ENCODE data around the gene ST8SIA5. TPM values are rescaled to one million over a fixed set of nuclear protein-coding genes. Genes with fewer than 3 reads are reported as not detected.

ST8SIA5 gene
- total and polyA plus RNA-seq, 9 donors = 0.35 to 1.3 (median 0.52) TPM; not detected in 1

DNA sequence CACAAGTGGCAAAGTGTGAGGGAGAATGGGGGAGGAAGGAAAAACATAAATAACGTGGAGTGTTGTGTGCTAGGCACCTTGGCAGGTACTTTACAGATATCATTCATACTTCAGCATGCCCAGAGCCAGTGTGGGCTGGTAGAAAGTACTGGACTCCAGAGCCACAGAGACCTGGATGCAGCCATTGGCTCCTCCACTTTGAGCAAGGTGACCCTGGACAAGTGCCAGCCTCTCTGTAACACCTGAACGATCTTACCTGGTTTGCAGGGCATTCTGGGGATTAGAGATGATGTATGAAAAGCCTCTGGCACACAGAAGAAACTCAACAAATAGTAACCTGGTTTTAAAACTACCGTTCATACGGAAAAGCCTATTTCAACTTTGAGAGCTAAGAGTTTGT is 106.2 kb downstream of the ST8SIA5 start:
- H3K9me3 ChIP-seq = no peaks in the 10 kb centered on the region
- H3K27ac ChIP-seq = no peak overlapping the region
- no peak overlapping the region for H3K4me3 ChIP-seq
- H3K27me3 ChIP-seq = no peaks in the 10 kb centered on the region
- DNase-seq = no peak
- TF ChIP-seq EP300 (IDR thresholded peaks at IDR 0.05) = no peak
- no peak for TF ChIP-seq POLR2A (IDR thresholded peaks at IDR 0.05)
- TF ChIP-seq, protein P1, sequence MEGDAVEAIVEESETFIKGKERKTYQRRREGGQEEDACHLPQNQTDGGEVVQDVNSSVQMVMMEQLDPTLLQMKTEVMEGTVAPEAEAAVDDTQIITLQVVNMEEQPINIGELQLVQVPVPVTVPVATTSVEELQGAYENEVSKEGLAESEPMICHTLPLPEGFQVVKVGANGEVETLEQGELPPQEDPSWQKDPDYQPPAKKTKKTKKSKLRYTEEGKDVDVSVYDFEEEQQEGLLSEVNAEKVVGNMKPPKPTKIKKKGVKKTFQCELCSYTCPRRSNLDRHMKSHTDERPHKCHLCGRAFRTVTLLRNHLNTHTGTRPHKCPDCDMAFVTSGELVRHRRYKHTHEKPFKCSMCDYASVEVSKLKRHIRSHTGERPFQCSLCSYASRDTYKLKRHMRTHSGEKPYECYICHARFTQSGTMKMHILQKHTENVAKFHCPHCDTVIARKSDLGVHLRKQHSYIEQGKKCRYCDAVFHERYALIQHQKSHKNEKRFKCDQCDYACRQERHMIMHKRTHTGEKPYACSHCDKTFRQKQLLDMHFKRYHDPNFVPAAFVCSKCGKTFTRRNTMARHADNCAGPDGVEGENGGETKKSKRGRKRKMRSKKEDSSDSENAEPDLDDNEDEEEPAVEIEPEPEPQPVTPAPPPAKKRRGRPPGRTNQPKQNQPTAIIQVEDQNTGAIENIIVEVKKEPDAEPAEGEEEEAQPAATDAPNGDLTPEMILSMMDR (IDR thresholded peaks at IDR 0.05) = no peak
- H3K4me1 ChIP-seq (ENCODE audit: insufficient read depth) = no peaks in the 10 kb centered on the region
- intact Hi-C loops (cut with DNase I) = loop anchor here (10.0 kb wide), 4 partner anchors 376 to 506 kb away; a partner anchor contains a TSS
- WGBS, 3 donors = 65 to 72% (median 67%) methylated on average over 4 of the region's 4 CpGs
- H3K36me3 ChIP-seq = no peaks in the 10 kb centered on the region

DNA sequence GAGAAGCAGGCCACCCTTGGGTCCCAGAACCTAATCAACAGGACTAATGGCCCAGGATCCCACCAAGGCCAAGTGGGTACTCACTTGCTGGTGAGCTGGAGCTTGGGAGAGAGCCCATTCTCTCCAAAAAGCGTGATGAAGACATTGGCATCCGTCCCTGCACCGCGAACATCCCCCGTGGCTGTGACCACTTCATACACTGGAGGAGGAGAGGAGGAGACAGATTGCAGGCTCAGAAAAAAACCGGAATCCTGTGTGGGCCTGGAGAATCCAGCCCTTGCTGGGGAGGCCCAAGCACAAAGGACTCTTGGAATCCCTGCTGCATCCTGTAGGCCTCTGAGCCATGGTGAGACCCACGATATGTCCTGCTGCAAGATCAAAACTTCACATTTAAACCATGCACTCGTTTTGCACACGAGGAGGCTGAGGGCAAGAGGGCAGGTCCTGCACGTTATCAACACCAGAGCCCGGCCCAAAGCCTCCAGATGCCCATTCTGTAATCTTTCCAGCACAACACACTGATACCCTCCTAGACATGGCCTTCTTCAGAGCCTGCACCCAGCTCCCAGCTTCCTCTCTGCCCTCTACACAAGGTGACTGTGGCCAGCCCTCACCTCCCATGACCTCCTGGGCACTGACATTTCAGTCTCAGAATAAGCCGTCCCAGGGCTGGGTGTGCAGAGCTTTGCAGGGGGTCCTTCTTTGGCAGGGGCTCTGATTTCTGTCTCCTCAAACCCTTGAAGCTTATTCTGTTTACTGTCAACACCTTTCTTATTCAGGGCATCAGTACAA is 107.6 kb downstream of the ST8SIA5 start:
- no peaks in the 10 kb centered on the region for H3K36me3 ChIP-seq
- no peak overlapping the region for H3K4me3 ChIP-seq
- no peaks in the 10 kb centered on the region for H3K27me3 ChIP-seq
- no peak for DNase-seq
- intact Hi-C loops (cut with DNase I) = no loop called here
- TF ChIP-seq, protein P1 (IDR thresholded peaks at IDR 0.05) = no peak
- no peak for TF ChIP-seq EP300 (IDR thresholded peaks at IDR 0.05)
- TF ChIP-seq POLR2A (IDR thresholded peaks at IDR 0.05) = no peak
- H3K27ac ChIP-seq = no peak overlapping the region
- H3K4me1 ChIP-seq (ENCODE audit: insufficient read depth) = no peaks in the 10 kb centered on the region
- 60 to 74% (median 62%) methylated on average over 12 of the region's 12 CpGs for WGBS, 3 donors
- no peaks in the 10 kb centered on the region for H3K9me3 ChIP-seq

DNA sequence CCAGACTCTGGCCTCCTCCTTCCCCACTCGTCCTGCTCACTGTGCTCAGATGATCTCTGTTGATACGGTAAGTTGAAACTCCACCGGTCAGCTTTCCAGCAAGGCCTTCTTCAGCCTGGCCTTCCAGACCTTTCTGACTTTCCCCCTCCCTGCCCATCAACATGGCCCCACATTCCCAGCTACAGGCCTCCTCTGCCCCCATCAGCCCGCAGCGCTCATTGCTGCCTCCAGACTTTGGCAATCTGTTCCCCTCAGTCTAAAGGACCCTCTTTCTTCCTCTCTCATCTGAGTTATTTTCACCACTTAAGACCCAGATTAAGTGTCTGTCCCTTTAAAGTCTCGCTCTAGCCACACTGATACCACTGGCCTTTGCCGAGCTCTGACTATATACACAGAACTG is 110.4 kb downstream of the ST8SIA5 start:
- 75 to 78% (median 76%) methylated on average over 7 of the region's 7 CpGs for WGBS, 3 donors
- H3K9me3 ChIP-seq = no peaks in the 10 kb centered on the region
- intact Hi-C loops (cut with DNase I) = no loop called here

DNA sequence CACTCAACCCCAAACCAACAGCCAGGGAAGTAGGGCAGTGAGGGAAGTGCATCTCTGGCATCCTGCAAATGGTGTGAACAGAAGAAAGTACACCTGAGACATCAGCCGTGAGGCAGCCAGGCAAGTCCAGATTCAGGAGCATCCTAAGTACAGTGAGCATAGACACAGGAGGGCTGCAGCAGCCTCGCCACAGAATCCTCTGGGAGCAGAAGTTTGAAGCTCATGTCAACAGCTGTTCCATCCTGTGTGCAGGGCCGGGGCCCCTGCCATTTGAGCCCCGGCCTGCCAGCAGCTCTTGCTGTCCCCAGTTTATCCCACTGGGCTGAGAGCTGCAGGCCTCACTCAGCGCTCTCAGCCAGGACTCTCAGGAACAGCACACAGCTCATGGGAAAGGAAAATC is 114.3 kb downstream of the ST8SIA5 start:
- no peak overlapping the region for H3K4me3 ChIP-seq
- TF ChIP-seq, protein P1 (IDR thresholded peaks at IDR 0.05) = no peak
- TF ChIP-seq EP300 (IDR thresholded peaks at IDR 0.05) = no peak
- TF ChIP-seq POLR2A (IDR thresholded peaks at IDR 0.05) = no peak
- H3K36me3 ChIP-seq = no peaks in the 10 kb centered on the region
- H3K4me1 ChIP-seq (ENCODE audit: insufficient read depth) = no peaks in the 10 kb centered on the region
- H3K9me3 ChIP-seq = no peaks in the 10 kb centered on the region
- H3K27me3 ChIP-seq = no peaks in the 10 kb centered on the region
- WGBS, 3 donors = 70 to 80% (median 78%) methylated on average over 5 of the region's 5 CpGs
- DNase-seq = no peak
- H3K27ac ChIP-seq = no peak overlapping the region
- intact Hi-C loops (cut with DNase I) = no loop called here

More for the DNA sequence above, 110.4 kb downstream of the ST8SIA5 start:
- H3K27me3 ChIP-seq = no peaks in the 10 kb centered on the region
- no peak overlapping the region for H3K4me3 ChIP-seq
- TF ChIP-seq POLR2A (IDR thresholded peaks at IDR 0.05) = no peak
- TF ChIP-seq EP300 (IDR thresholded peaks at IDR 0.05) = no peak
- TF ChIP-seq, protein P1 (IDR thresholded peaks at IDR 0.05) = no peak
- no peaks in the 10 kb centered on the region for H3K36me3 ChIP-seq
- no peaks in the 10 kb centered on the region for H3K4me1 ChIP-seq (ENCODE audit: insufficient read depth)
- no peak for DNase-seq
- no peak overlapping the region for H3K27ac ChIP-seq
